Measurements from ENCODE around the gene CSMD2.

The CSMD2 gene

GRCh38 chr1:33743221-33743998 is 421.6 kb downstream of the CSMD2 start:
- DNase-seq (ENCODE audit: low read depth) = no peak

GRCh38 chr1:33742663-33743062 is 422.4 kb downstream of the CSMD2 start:
- no peak for DNase-seq (ENCODE audit: low read depth)

GRCh38 chr1:33741749-33742148 is 423.3 kb downstream of the CSMD2 start:
- DNase-seq (ENCODE audit: low read depth) = no peak

GRCh38 chr1:33740040-33740744 is 424.8 kb downstream of the CSMD2 start:
- DNase-seq (ENCODE audit: low read depth) = no peak

GRCh38 chr1:33738976-33739375 is 426.1 kb downstream of the CSMD2 start:
- no peak for DNase-seq (ENCODE audit: low read depth)

- no peak for DNase-seq (ENCODE audit: low read depth)
Measured at GRCh38 chr1:33738536-33738935, 426.5 kb downstream of the CSMD2 start.

- DNase-seq (ENCODE audit: low read depth) = no peak
Measured at GRCh38 chr1:33736496-33736895, 428.5 kb downstream of the CSMD2 start.

- no peak for DNase-seq (ENCODE audit: low read depth)
Measured at GRCh38 chr1:33735624-33736023, 429.4 kb downstream of the CSMD2 start.

GRCh38 chr1:33727310-33727709 is 437.7 kb downstream of the CSMD2 start:
- no peak for DNase-seq (ENCODE audit: low read depth)

- DNase-seq (ENCODE audit: low read depth) = no peak
Measured at GRCh38 chr1:33726274-33726804, 438.7 kb downstream of the CSMD2 start.

- DNase-seq (ENCODE audit: low read depth) = no peak
Measured at GRCh38 chr1:33725556-33726160, 439.4 kb downstream of the CSMD2 start.

- DNase-seq (ENCODE audit: low read depth) = no peak
Measured at GRCh38 chr1:33725037-33725436, 440.0 kb downstream of the CSMD2 start.

- DNase-seq (ENCODE audit: low read depth) = no peak
Measured at GRCh38 chr1:33724348-33724747, 440.7 kb downstream of the CSMD2 start.

GRCh38 chr1:33723251-33723650 is 441.8 kb downstream of the CSMD2 start:
- no peak for DNase-seq (ENCODE audit: low read depth)

- DNase-seq (ENCODE audit: low read depth) = no peak
Measured at GRCh38 chr1:33721301-33721815, 443.7 kb downstream of the CSMD2 start.

GRCh38 chr1:33719771-33720670 is 445.0 kb downstream of the CSMD2 start:
- DNase-seq (ENCODE audit: low read depth) = no peak

GRCh38 chr1:33719326-33719725 is 445.7 kb downstream of the CSMD2 start:
- no peak for DNase-seq (ENCODE audit: low read depth)

- no peak for DNase-seq (ENCODE audit: low read depth)
Measured at GRCh38 chr1:33718186-33718585, 446.8 kb downstream of the CSMD2 start.

GRCh38 chr1:33716976-33717688 is 447.9 kb downstream of the CSMD2 start:
- DNase-seq (ENCODE audit: low read depth) = no peak

GRCh38 chr1:33715195-33715811 is 449.7 kb downstream of the CSMD2 start:
- DNase-seq (ENCODE audit: low read depth) = no peak
